ENCODE data around the gene LHFPL3.
"Not testable (repeated sequence)": the region's sequence is repeated elsewhere in the genome, so short reads cannot be mapped to it uniquely, and the experiment has no call there.

LHFPL3 gene

DNA sequence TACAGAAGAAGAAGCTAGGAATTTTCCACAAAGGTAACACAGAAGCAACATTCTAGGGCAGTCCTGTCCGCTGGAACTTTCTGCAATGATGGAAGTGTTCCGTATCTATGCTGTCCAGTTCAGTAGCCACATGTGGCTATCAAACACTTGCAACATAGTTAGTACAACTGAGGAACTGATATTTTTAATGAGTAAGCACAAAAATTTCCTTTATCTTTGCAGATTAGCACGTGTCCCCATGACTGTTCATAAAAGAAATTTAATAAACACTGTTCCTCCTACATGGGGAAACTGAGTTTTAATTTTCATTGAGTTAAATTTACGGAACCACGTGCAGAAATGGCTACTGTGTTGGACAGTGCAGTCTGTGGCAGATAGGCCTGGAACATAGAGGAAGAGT, 349.2 kb downstream of the LHFPL3 start:
- no peak for TF ChIP-seq Cebpa-rat (IDR thresholded peaks at IDR 0.05)
- no peaks in the 10 kb centered on the region for H3K27me3 ChIP-seq
- H3K27ac ChIP-seq: no peak overlapping the region
- H3K9me3 ChIP-seq (replicated peaks in 1 of 11): no peaks in the 10 kb centered on the region
- peak overlapping the region in 2 of 11 experiments; percentile 42 to 48; a peak in 3 of 22 replicates for H3K4me2 ChIP-seq
- H3K36me3 ChIP-seq: no peaks in the 10 kb centered on the region
- H3K4me1 ChIP-seq: peaks cover 0 to 14% (median 0%) of the 10 kb centered on the region in 10 experiments; a peak in 3 of 20 replicates
- H4K20me1 ChIP-seq: no peaks in the 10 kb centered on the region
- H3K9ac ChIP-seq: no peak overlapping the region
- no peak overlapping the region for H3K4me3 ChIP-seq

DNA sequence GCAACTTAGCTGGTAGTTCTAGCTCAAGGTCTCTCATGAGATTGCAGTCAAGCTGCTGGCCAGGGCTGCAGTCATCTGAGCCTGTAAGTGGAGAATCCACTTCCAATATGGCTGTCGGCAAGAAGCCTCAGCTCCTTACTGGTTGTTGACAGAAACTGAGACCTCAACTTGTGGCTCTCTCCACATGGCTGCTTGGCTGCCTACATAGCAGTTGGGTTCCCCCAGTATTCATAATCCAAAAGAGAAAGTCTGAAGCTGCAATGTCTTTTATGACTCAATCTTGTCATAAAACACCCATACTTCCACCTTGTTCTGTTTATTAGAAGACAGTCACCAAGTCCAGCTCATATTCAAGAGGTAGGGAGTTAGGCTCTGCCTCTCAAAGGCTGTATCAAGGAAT, 350.7 kb downstream of the LHFPL3 start:
- Histone ChIP-seq H3K36me3 (no peaks in the 10 kb centered on the region), H3K9me3 (replicated peaks in 1 of 11) (no peaks in the 10 kb centered on the region), H3K4me2 (no peak overlapping the region), H3K4me3 (no peak overlapping the region), H3K27ac (no peak overlapping the region), H3K9ac (no peak overlapping the region), H3K4me1 (peaks cover 0 to 14% (median 0%) of the 10 kb centered on the region in 10 experiments; a peak in 3 of 20 replicates), H4K20me1 (no peaks in the 10 kb centered on the region), H3K27me3 (no peaks in the 10 kb centered on the region)
- no peak for TF ChIP-seq Cebpa-rat (IDR thresholded peaks at IDR 0.05)

DNA sequence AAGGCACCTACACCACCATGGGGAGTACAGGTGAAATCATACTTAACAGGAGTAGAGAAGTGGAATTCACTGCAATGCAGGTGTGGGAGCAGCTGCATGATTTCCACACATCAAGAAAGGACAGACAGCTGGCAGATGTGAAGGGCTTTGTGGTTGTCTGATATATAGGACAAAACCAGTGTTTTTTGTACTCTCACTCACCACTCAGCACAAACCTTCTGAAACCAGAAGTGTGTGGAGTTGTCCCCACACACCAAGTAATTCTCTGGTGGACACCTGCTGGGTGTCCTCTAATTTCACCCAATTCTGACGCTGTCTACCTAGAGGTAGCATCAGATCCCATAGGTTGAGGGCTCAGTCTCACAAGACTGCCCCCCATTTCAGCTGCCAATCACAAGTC, 357.9 kb downstream of the LHFPL3 start:
- Histone ChIP-seq H3K4me2 (no peak overlapping the region), H3K27ac (no peak overlapping the region), H3K36me3 (no peaks in the 10 kb centered on the region), H4K20me1 (no peaks in the 10 kb centered on the region), H3K4me1 (no peaks in the 10 kb centered on the region), H3K4me3 (no peak overlapping the region), H3K27me3 (no peaks in the 10 kb centered on the region), H3K9me3 (replicated peaks in 1 of 11) (0 out of 22 replicates have a peak, but pooled peaks cover 0 to 4% (median 0%) of the 10 kb centered on the region in 11 experiments), H3K9ac (no peak overlapping the region)
- no peak for TF ChIP-seq Cebpa-rat (IDR thresholded peaks at IDR 0.05)

DNA sequence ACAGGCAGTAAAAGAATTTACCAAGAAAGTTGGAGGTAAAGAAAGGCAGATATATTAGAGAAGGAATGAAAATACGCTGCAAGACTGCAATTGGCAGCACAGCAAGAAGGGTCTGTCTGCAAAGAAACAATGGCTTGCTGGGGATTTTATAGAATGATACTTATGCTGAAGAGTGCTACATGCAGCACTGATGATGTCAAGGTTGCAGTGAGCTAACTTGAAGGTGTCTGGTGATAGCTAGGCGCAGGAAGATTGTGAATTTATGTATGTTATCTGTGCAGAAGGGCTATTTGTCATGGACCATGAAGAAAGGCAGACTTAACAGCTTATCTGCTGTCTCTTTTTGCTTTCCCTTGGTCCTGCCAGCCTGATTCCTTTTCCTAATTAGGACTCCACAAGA, 366.3 kb downstream of the LHFPL3 start:
- no peaks in the 10 kb centered on the region for H3K4me1 ChIP-seq
- no peak overlapping the region for H3K27ac ChIP-seq
- no peak overlapping the region for H3K9ac ChIP-seq
- no peaks in the 10 kb centered on the region; a peak in 1 of 22 replicates for H3K27me3 ChIP-seq
- no peaks in the 10 kb centered on the region for H3K36me3 ChIP-seq
- peaks cover 10 to 24% (median 15%) of the 10 kb centered on the region in 11 experiments for H3K9me3 ChIP-seq (replicated peaks in 1 of 11)
- H4K20me1 ChIP-seq: no peaks in the 10 kb centered on the region
- no peak overlapping the region for H3K4me2 ChIP-seq
- TF ChIP-seq Cebpa-rat (IDR thresholded peaks at IDR 0.05): no peak
- no peak overlapping the region for H3K4me3 ChIP-seq

DNA sequence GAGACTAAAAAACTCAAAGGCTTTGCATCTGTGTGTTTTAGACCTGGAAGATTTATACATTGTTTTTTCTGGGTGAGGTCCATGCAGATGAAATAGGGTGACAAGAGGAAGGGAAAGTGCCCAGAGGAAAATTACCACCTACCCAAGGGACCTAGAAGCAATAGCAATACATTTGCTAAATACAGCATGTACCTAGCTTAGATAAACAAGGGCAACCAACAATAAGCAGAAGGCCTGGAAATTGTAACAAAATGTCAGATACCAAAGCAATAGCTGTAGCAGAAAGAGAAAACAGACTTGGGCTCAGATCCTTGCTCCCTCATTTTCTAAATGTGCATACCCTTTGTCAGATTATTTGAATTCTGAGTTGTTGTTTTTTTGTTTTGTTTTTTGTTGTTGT, 367.2 kb downstream of the LHFPL3 start:
- H3K9me3 ChIP-seq (replicated peaks in 1 of 11): peaks cover 10 to 24% (median 15%) of the 10 kb centered on the region in 11 experiments
- no peak overlapping the region for H3K4me2 ChIP-seq
- H3K27ac ChIP-seq: no peak overlapping the region
- H3K27me3 ChIP-seq: no peaks in the 10 kb centered on the region; a peak in 1 of 22 replicates
- H3K36me3 ChIP-seq: no peaks in the 10 kb centered on the region
- H3K4me3 ChIP-seq: no peak overlapping the region
- H3K4me1 ChIP-seq: no peaks in the 10 kb centered on the region
- no peak for TF ChIP-seq Cebpa-rat (IDR thresholded peaks at IDR 0.05)
- no peak overlapping the region for H3K9ac ChIP-seq
- no peaks in the 10 kb centered on the region for H4K20me1 ChIP-seq

GRCh38 chr7:104700336-104700735, 371.9 kb downstream of the LHFPL3 start:
- Histone ChIP-seq H3K36me3 (no peaks in the 10 kb centered on the region), H3K27ac (no peak overlapping the region), H3K27me3 (no peaks in the 10 kb centered on the region), H3K9ac (no peak overlapping the region), H3K4me3 (no peak overlapping the region), H3K9me3 (replicated peaks in 1 of 11) (peaks cover 0 to 8% (median 0%) of the 10 kb centered on the region in 11 experiments; a peak in 3 of 22 replicates), H3K4me1 (no peaks in the 10 kb centered on the region), H3K4me2 (no peak overlapping the region), H4K20me1 (no peaks in the 10 kb centered on the region)
- TF ChIP-seq Cebpa-rat (IDR thresholded peaks at IDR 0.05): no peak

GRCh38 chr7:104721027-104721426, 392.6 kb downstream of the LHFPL3 start:
- peaks cover 0 to 15% (median 6%) of the 10 kb centered on the region in 11 experiments; a peak in 12 of 22 replicates for H3K9me3 ChIP-seq (replicated peaks in 1 of 11)
- not testable (repeated sequence) for H3K4me1 ChIP-seq, H3K36me3 ChIP-seq, H3K27me3 ChIP-seq, H3K4me3 ChIP-seq, H3K27ac ChIP-seq, H3K4me2 ChIP-seq, H3K9ac ChIP-seq, H4K20me1 ChIP-seq

- H3K4me3 ChIP-seq: no peak overlapping the region
- no peak overlapping the region; a peak in 1 of 22 replicates for H3K4me2 ChIP-seq
- H4K20me1 ChIP-seq: no peaks in the 10 kb centered on the region
- no peaks in the 10 kb centered on the region for H3K36me3 ChIP-seq
- no peak for TF ChIP-seq Cebpa-rat (IDR thresholded peaks at IDR 0.05)
- H3K9ac ChIP-seq: no peak overlapping the region
- peaks cover 0 to 4% (median 0%) of the 10 kb centered on the region in 10 experiments; a peak in 1 of 20 replicates for H3K4me1 ChIP-seq
- H3K9me3 ChIP-seq (replicated peaks in 1 of 11): no peaks in the 10 kb centered on the region
- no peak overlapping the region for H3K27ac ChIP-seq
- no peaks in the 10 kb centered on the region for H3K27me3 ChIP-seq
Measured at GRCh38 chr7:104723001-104723400, 394.6 kb downstream of the LHFPL3 start.

DNA sequence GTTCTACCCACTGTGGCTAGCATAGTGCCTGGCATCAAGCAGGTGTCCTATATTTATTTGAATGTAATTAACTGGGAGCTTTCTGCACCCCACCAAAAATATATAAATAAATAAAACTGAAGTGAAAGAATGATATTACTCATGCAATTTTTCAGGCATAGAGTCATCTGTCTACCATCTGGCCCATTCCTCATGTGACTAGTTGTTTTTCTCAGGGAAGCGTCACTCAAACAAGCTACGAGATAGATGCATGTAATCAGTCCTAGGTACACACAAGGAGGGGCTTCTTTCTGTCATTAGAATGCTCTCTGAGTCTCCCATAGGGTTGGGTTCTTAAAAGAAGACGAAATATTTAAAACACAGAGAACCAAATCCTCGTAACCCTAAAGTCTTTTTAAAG, 430.1 kb downstream of the LHFPL3 start:
- no peaks in the 10 kb centered on the region for H3K27me3 ChIP-seq
- peaks cover 0 to 9% (median 4%) of the 10 kb centered on the region in 11 experiments; a peak in 5 of 22 replicates for H3K9me3 ChIP-seq (replicated peaks in 1 of 11)
- H4K20me1 ChIP-seq: no peaks in the 10 kb centered on the region
- H3K27ac ChIP-seq: no peak overlapping the region
- no peaks in the 10 kb centered on the region for H3K4me1 ChIP-seq
- no peak overlapping the region for H3K4me3 ChIP-seq
- no peaks in the 10 kb centered on the region for H3K36me3 ChIP-seq
- no peak overlapping the region for H3K4me2 ChIP-seq
- no peak overlapping the region for H3K9ac ChIP-seq
- TF ChIP-seq Cebpa-rat (IDR thresholded peaks at IDR 0.05): no peak

- H3K36me3 ChIP-seq: no peaks in the 10 kb centered on the region
- H3K9me3 ChIP-seq (replicated peaks in 1 of 11): no peaks in the 10 kb centered on the region
- no peak overlapping the region for H3K27ac ChIP-seq
- no peaks in the 10 kb centered on the region for H4K20me1 ChIP-seq
- H3K4me1 ChIP-seq: no peaks in the 10 kb centered on the region
- no peaks in the 10 kb centered on the region for H3K27me3 ChIP-seq
- H3K4me3 ChIP-seq: no peak overlapping the region
- H3K4me2 ChIP-seq: no peak overlapping the region
- no peak overlapping the region for H3K9ac ChIP-seq
- no peak for TF ChIP-seq Cebpa-rat (IDR thresholded peaks at IDR 0.05)
Measured at GRCh38 chr7:104761892-104762291, 433.5 kb downstream of the LHFPL3 start.
